Transverse colon (tissue), 4 donors: ENCODE results near the gene VWA8.

ENCODE experiments used
- CTCF ChIP-seq, 5 experiments: fragments of 200-600 bp in 3 of 5; fragments of 450-650 bp in 2 of 5; sonication (generic) in 3 of 5; IDR thresholded peaks; 1 replicate in 2 of 5; 2 replicates in 3 of 5; pipeline ENCODE4 v1.5.1; 2016 to 2017; ENCODE audit warnings: antibody characterized with exemption in 5 of 5, inconsistent platforms in 3 of 5, mild to moderate bottlenecking in 2 of 5, moderate library complexity in 1 of 5
- EP300 ChIP-seq: sonication (generic); formaldehyde crosslinking; IDR thresholded peaks from one replicate; pipeline ENCODE4 v1.6.1; 2017; ENCODE audit warnings: antibody characterized with exemption, low read depth
- POLR2A ChIP-seq: fragments of 450-650 bp; IDR thresholded peaks from one replicate; pipeline ENCODE4 v1.6.1; 2016; ENCODE audit warnings: antibody characterized with exemption, mild to moderate bottlenecking, moderate library complexity
- POLR2AphosphoS5 ChIP-seq, 3 donors: sonication (generic); formaldehyde crosslinking; IDR thresholded peaks; one replicate each; pipeline ENCODE4 v1.6.1; 2016; ENCODE audit warnings: antibody characterized with exemption in 3 of 3

DNA sequence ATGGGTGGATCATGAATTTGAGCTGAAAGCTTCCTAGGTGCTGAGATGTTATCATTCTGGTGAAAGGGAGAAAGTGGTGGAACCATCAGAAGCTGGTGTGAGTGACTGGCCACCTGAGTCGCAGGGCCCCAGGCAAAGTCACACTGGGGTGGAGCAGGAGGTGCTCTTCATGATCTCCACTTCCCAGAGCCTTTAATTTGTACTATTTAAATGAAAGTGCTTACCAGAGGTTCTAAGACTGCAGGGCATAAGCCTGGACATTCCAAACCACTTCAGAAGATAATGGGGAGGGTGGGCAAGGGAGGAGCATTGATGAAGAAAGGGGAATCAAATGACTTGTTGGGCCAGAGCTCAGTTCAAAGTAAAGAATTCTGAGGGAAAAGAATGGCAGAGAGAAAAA is 347.4 kb downstream of the VWA8 start:
- TF ChIP-seq EP300 (no peak), CTCF (IDR thresholded peaks at IDR 0.05) (no peak), POLR2A (no peak), POLR2AphosphoS5 (IDR thresholded peaks at IDR 0.05) (no peak)
